ENCODE results near the gene SLC36A2.

The SLC36A2 gene

DNA sequence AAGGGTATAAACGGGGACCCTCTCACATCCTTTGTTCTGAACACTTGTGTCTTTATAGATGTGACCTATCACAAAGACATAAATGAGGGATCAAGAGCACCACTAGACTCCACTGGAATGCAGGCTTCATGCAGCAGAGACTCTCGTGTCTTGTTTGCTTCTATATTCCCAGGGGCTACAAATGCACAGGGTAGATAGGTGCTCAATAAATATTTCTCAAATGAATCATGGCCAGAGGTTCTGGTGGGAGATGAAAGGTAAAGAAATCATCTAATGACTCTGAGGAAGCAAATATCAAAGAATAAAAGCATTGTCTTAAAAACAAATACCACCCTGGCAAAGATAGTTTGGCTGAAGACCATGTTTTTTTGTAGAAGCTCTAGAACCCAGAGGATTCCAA is 50.4 kb downstream of the SLC36A2 start:
- TF ChIP-seq POLR2AphosphoS5 (IDR thresholded peaks at IDR 0.05; ENCODE audit: low read depth, low read length) (no peak), TAF1 (IDR thresholded peaks at IDR 0.05; ENCODE audit: borderline replicate concordance, low read depth, low read length) (no peak), POLR2A (IDR thresholded peaks at IDR 0.05; ENCODE audit: low read depth, low read length) (no peak)
- FAIRE-seq: no peak

DNA sequence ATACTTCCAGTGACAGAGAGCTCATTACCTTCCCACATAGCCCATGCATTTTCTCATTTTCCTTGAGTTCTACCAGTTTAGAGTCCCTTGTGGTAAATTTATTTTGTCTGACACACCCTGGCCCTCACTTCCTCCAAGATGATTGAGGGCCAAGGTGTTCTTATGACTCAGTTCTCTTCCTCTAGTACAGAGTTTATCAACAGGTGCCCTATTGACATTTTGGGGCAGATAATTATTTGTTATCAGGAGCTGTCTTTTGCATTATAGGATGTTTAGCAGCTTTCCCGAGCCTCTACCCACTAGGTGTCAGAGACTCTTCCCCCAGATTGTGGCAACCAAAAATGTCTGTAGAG is 50.9 kb downstream of the SLC36A2 start:
- FAIRE-seq (peak; percentile 38), DNase-seq (ENCODE audit: insufficient read length) (no peak)
- TF ChIP-seq TAF1 (IDR thresholded peaks at IDR 0.05; ENCODE audit: borderline replicate concordance, low read depth, low read length): no peak
- no peak for TF ChIP-seq POLR2AphosphoS5 (IDR thresholded peaks at IDR 0.05; ENCODE audit: low read depth, low read length)
- no peak for TF ChIP-seq POLR2A (IDR thresholded peaks at IDR 0.05; ENCODE audit: low read depth, low read length)

More for the DNA sequence above, 50.4 kb downstream of the SLC36A2 start:
- no peak for DNase-seq (ENCODE audit: insufficient read length)

DNA sequence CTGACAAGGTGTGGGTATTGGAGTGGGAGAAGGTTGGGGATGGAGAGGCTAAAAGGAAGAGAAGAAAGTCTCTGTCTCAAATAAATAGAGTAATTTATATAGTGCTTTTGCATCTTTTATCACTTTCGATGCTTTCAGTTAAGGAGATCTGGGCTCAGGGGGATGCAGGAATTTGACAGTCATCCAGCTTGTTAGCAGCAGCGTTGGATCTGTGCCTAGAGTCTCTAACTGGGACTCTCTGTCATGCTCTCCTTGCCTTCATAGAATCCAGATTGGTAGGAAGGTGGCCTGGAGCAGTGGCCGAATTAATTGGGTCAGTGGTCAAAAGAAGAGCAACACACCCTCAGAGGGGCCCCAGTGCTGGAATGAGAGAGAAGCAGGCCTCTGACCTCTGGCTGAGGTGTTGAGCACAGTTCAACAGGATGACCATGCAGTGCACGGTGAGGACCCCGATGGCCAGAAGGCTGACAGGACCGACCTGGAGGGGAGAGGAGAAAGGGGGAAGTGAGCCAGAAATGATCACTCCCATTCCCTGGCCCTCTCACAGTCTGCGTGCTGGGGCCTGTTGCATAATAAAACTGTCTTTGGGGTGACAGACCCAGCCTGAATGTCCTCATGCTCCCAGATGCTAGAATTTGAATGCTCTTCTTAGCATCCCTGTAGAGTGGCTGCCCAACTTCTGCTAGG is 51.4 kb downstream of the SLC36A2 start:
- FAIRE-seq (no peak), DNase-seq (ENCODE audit: insufficient read length) (no peak)
- TF ChIP-seq POLR2A (IDR thresholded peaks at IDR 0.05; ENCODE audit: low read depth, low read length) (no peak), POLR2AphosphoS5 (IDR thresholded peaks at IDR 0.05; ENCODE audit: low read depth, low read length) (no peak), TAF1 (IDR thresholded peaks at IDR 0.05; ENCODE audit: borderline replicate concordance, low read depth, low read length) (no peak)

DNA sequence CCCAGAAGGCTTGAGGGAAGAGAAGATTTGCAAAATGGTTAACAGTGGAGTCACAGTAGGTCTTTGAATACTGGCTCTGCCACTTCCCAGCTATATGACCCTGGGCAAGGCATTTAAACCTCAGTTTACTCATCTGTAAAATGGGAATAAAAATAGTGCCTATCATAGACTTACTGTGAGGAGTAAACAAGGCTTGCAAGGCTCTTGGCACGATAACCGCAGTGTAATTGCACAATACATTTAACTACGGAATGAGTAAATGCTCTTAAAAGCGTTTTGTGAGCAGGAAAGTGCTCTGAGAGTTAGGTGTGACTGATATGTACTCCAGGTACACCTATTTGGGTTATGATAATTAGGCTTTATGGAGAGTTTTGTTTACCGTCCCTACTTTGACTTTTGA is 52.2 kb downstream of the SLC36A2 start:
- FAIRE-seq (no peak), DNase-seq (ENCODE audit: insufficient read length) (no peak)
- TF ChIP-seq TAF1 (IDR thresholded peaks at IDR 0.05; ENCODE audit: borderline replicate concordance, low read depth, low read length) (no peak), POLR2A (IDR thresholded peaks at IDR 0.05; ENCODE audit: low read depth, low read length) (no peak), POLR2AphosphoS5 (IDR thresholded peaks at IDR 0.05; ENCODE audit: low read depth, low read length) (no peak)

DNA sequence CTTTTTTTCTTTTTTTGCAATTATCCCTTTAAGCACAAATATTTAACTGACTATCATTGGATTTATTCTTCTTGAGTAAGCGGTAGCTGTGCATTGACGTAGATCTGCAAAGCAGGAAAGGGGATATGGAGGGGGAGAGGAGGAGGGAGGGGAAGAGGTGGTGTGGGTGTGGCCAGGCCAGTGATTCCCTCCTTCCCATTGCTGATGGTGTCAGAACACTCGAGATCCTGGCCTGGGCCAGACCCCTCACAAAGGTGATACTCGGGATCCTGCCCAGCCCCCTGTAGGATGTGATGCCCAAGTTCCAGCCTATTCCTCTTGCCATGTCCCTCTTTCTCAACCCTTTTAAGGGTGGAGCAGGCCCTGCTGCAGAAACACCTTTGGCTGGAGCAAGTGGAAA is 53.7 kb downstream of the SLC36A2 start:
- no peak for DNase-seq (ENCODE audit: insufficient read length)
- no peak for TF ChIP-seq TAF1 (IDR thresholded peaks at IDR 0.05; ENCODE audit: borderline replicate concordance, low read depth, low read length)
- no peak for TF ChIP-seq POLR2AphosphoS5 (IDR thresholded peaks at IDR 0.05; ENCODE audit: low read depth, low read length)
- no peak for TF ChIP-seq POLR2A (IDR thresholded peaks at IDR 0.05; ENCODE audit: low read depth, low read length)
- no peak for FAIRE-seq

DNA sequence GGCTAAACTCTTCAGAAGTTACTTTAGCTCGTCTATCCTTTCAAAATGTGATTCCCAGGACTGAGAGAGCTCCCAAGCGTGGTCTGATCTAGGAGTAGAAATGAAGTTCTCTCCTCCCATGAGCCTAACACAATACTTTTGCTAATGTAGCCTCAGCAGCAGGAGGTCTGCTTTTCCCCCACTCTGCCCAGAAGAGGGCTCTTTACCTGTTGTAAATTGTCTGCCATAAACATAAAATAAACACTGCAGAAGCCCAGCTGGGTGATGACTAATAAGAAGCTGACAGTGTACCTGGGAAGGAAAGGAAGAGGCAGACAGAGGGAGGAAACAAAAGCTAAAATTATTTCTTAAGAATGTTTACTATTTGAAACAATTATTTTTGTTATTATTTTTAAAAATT is 59.2 kb downstream of the SLC36A2 start:
- no peak for DNase-seq (ENCODE audit: insufficient read length)
- FAIRE-seq: no peak
- TF ChIP-seq POLR2AphosphoS5 (IDR thresholded peaks at IDR 0.05; ENCODE audit: low read depth, low read length): no peak
- no peak for TF ChIP-seq TAF1 (IDR thresholded peaks at IDR 0.05; ENCODE audit: borderline replicate concordance, low read depth, low read length)
- TF ChIP-seq POLR2A (IDR thresholded peaks at IDR 0.05; ENCODE audit: low read depth, low read length): no peak

DNA sequence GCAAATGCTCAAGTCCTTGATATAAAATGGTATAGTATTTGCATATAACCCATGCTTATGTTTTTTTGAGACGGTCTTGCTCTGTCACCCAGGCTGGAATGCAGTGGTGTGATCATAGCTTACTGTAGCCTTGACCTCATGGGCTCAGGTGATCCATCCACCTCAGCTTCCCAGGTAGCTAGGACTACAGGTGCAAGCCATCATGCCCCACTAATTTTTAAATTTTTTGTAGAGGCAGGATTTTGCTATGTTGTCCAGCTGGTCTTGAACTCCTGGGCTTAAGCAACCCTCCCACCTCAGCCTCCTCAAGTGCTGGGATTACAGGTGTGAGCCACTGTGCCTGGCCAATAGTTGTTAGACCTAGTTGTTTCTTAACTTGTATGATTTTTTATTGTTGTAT is 61.1 kb downstream of the SLC36A2 start:
- DNase-seq (ENCODE audit: insufficient read length) (no peak), FAIRE-seq (no peak)
- TF ChIP-seq POLR2A (IDR thresholded peaks at IDR 0.05; ENCODE audit: low read depth, low read length) (no peak), TAF1 (IDR thresholded peaks at IDR 0.05; ENCODE audit: borderline replicate concordance, low read depth, low read length) (no peak), POLR2AphosphoS5 (IDR thresholded peaks at IDR 0.05; ENCODE audit: low read depth, low read length) (no peak)

DNA sequence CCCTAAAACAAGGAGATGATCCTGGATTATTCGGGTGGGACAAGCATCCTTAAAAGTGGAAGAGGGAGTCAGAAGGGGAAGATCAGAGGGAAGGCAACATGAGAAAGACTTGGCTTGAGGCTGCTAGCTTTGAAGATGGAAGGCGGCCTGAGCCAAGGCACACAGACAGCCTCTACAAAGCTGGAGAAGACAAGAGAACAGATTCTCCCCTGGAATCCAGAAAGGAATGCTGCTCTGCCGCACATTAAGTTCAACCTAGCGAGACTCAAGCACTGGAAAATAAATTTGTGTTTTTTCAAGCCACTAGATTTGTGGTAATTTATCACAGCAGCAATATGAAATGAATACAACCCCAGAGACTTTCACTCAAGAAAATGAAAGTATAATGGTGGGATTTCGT is 61.7 kb downstream of the SLC36A2 start:
- TF ChIP-seq TAF1 (IDR thresholded peaks at IDR 0.05; ENCODE audit: borderline replicate concordance, low read depth, low read length) (no peak), POLR2AphosphoS5 (IDR thresholded peaks at IDR 0.05; ENCODE audit: low read depth, low read length) (no peak), POLR2A (IDR thresholded peaks at IDR 0.05; ENCODE audit: low read depth, low read length) (no peak)
- FAIRE-seq (no peak), DNase-seq (ENCODE audit: insufficient read length) (no peak)

DNA sequence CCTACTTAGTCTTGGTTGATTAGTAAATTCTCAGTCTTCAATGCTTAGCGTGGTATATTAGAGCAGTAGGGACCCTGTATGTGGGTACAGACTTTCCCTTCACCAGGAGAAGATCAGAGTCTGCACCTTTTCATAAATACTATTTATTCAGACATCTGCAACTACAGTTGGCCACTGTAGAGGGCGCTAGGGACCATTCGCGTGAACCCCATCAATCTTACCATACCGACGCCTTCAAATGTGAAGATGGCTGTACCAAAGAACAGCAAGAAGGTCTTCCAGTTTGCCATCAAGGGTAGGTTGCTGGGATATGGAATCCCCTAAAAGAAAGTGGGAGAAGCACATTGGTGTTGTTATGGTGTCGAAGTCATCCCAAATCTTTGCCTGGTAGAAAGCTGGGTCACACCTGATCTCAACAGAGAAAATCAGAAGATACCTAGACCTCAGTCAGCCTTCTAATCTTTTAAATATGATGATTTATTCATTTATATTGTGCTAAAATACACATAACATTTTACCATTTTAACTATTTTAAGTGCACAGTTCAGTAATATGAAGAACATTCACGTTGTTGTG is 62.9 kb downstream of the SLC36A2 start:
- FAIRE-seq (no peak), DNase-seq (ENCODE audit: insufficient read length) (no peak)
- TF ChIP-seq POLR2AphosphoS5 (IDR thresholded peaks at IDR 0.05; ENCODE audit: low read depth, low read length) (no peak), POLR2A (IDR thresholded peaks at IDR 0.05; ENCODE audit: low read depth, low read length) (no peak), TAF1 (IDR thresholded peaks at IDR 0.05; ENCODE audit: borderline replicate concordance, low read depth, low read length) (no peak)

DNA sequence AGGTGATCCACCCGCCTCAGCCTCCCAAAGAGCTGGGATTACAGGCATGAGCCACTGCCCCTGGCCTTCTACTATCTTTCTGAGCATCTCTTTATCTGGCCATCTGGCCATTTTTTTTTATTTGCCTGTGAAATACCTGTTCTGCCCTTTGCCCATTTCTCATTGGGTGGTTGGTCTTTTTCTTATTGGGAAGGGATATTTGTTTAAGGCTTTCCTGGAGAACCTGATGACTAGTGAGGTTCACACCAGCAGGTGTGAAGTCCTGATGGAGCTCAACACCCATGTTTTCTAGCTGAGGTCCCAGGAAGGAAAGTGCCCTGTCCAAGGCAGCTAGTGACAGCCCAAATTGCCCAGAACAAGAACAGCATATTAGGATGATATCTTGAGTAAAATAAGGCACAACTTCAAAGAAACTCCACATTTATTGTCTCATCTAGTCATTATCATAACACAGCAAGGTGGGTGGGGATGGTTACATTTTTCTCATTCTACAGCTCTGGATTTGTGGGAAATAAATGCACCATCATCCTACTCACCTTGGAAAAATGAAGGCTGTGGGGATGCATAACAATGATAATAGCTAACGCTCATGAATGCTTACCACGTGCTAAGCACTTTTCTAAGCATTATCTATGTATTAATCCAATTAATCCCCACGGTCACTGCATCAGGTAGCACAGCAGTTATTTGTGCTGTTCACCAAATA is 64.1 kb downstream of the SLC36A2 start:
- TF ChIP-seq TAF1 (IDR thresholded peaks at IDR 0.05; ENCODE audit: borderline replicate concordance, low read depth, low read length) (no peak), POLR2AphosphoS5 (IDR thresholded peaks at IDR 0.05; ENCODE audit: low read depth, low read length) (no peak), POLR2A (IDR thresholded peaks at IDR 0.05; ENCODE audit: low read depth, low read length) (no peak)
- no peak for FAIRE-seq
- DNase-seq (ENCODE audit: insufficient read length): no peak

DNA sequence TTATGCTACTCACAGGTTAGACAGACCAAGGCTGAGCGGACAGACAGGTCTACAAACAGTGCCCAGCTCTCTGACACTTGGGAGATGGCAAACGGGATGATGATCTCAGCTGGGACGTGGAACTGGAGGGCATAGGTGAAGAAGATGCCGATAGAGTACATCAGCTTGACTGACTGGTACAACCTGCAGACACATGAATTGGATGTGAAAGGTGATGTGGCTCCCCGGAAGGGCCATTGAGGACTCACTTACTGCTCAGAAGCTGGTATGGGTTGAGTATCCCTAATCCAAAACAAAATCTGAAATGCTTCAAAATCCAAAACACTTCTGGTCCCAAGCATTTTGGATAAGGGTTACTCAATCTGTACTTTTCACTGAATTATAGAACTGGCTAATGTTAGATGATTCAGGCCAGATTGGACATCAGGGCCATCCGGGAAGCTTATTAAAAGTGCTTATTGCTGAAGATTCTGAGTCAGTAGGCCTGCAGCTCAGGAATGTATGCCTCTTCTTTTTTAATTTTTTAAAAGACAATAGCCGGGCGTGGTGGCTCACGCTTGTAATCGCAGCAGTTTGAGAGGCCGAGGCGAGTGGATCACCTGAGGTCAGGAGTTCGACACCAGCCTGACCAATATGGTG is 66.2 kb downstream of the SLC36A2 start:
- DNase-seq (ENCODE audit: insufficient read length) (no peak), FAIRE-seq (no peak)
- TF ChIP-seq POLR2AphosphoS5 (IDR thresholded peaks at IDR 0.05; ENCODE audit: low read depth, low read length) (no peak), TAF1 (IDR thresholded peaks at IDR 0.05; ENCODE audit: borderline replicate concordance, low read depth, low read length) (no peak), POLR2A (IDR thresholded peaks at IDR 0.05; ENCODE audit: low read depth, low read length) (no peak)
